Measurements from ENCODE around the gene PBX4. TPM values are rescaled to one million over a fixed set of nuclear protein-coding genes. Genes with fewer than 3 reads are reported as not detected.

Gene PBX4
- total and polyA plus RNA-seq, 12 donors: 0.28 to 6.3 (median 0.81) TPM; not detected in 4

- no peak overlapping the region for H3K27ac ChIP-seq
- H3K27me3 ChIP-seq: no peaks in the 10 kb centered on the region
- WGBS, 4 donors: 51 to 60% (median 57%) methylated on average over 8 of the region's 8 CpGs
- no peak for DNase-seq
- no peaks in the 10 kb centered on the region for H3K9me3 ChIP-seq (replicated peaks in 1 of 3)
- no peaks in the 10 kb centered on the region for H3K4me1 ChIP-seq (replicated peaks in 1 of 2)
- no peak for TF ChIP-seq POLR2A (IDR thresholded peaks at IDR 0.05)
- TF ChIP-seq, protein P1, sequence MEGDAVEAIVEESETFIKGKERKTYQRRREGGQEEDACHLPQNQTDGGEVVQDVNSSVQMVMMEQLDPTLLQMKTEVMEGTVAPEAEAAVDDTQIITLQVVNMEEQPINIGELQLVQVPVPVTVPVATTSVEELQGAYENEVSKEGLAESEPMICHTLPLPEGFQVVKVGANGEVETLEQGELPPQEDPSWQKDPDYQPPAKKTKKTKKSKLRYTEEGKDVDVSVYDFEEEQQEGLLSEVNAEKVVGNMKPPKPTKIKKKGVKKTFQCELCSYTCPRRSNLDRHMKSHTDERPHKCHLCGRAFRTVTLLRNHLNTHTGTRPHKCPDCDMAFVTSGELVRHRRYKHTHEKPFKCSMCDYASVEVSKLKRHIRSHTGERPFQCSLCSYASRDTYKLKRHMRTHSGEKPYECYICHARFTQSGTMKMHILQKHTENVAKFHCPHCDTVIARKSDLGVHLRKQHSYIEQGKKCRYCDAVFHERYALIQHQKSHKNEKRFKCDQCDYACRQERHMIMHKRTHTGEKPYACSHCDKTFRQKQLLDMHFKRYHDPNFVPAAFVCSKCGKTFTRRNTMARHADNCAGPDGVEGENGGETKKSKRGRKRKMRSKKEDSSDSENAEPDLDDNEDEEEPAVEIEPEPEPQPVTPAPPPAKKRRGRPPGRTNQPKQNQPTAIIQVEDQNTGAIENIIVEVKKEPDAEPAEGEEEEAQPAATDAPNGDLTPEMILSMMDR (IDR thresholded peaks at IDR 0.05): no peak
- intact Hi-C loops (cut with DNase I): no loop called here
- no peak overlapping the region for H3K4me3 ChIP-seq
- no peaks in the 10 kb centered on the region for H3K36me3 ChIP-seq (replicated peaks in 1 of 2)
These were observed 20.6 kb downstream of the PBX4 start for GRCh38 chr19:19597809-19598306.

GRCh38 chr19:19595171-19595701 is 23.3 kb downstream of the PBX4 start:
- no peaks in the 10 kb centered on the region for H3K9me3 ChIP-seq (replicated peaks in 1 of 3)
- 69 to 93% (median 79%) methylated on average over 3 to 8 of the region's 8 CpGs for WGBS, 4 donors
- no peak overlapping the region for H3K27ac ChIP-seq
- H3K36me3 ChIP-seq (replicated peaks in 1 of 2): no peaks in the 10 kb centered on the region
- TF ChIP-seq POLR2A (IDR thresholded peaks at IDR 0.05): no peak
- TF ChIP-seq, protein P1 (IDR thresholded peaks at IDR 0.05): no peak
- H3K27me3 ChIP-seq: no peaks in the 10 kb centered on the region
- intact Hi-C loops (cut with DNase I): no loop called here
- no peaks in the 10 kb centered on the region for H3K4me1 ChIP-seq (replicated peaks in 1 of 2)
- no peak for DNase-seq
- no peak overlapping the region for H3K4me3 ChIP-seq

GRCh38 chr19:19594381-19594780 is 24.1 kb downstream of the PBX4 start:
- H3K27me3 ChIP-seq: no peaks in the 10 kb centered on the region
- WGBS, 4 donors: 92 to 95% (median 95%) methylated on average over 4 of the region's 4 CpGs
- DNase-seq: no peak
- H3K4me1 ChIP-seq (replicated peaks in 1 of 2): no peaks in the 10 kb centered on the region
- H3K4me3 ChIP-seq: no peak overlapping the region
- no peak overlapping the region for H3K27ac ChIP-seq
- no peaks in the 10 kb centered on the region for H3K9me3 ChIP-seq (replicated peaks in 1 of 3)
- H3K36me3 ChIP-seq (replicated peaks in 1 of 2): no peaks in the 10 kb centered on the region
- intact Hi-C loops (cut with DNase I): no loop called here
- TF ChIP-seq, protein P1 (IDR thresholded peaks at IDR 0.05): no peak
- no peak for TF ChIP-seq POLR2A (IDR thresholded peaks at IDR 0.05)

GRCh38 chr19:19592690-19593089 is 25.8 kb downstream of the PBX4 start:
- Histone ChIP-seq H3K9me3 (replicated peaks in 1 of 3) (no peaks in the 10 kb centered on the region), H3K4me1 (replicated peaks in 1 of 2) (no peaks in the 10 kb centered on the region), H3K36me3 (replicated peaks in 1 of 2) (no peaks in the 10 kb centered on the region), H3K27ac (no peak overlapping the region), H3K4me3 (no peak overlapping the region), H3K27me3 (no peaks in the 10 kb centered on the region)
- WGBS, 4 donors: 90 to 98% (median 92%) methylated on average over 4 to 10 of the region's 10 CpGs
- TF ChIP-seq, protein P1 (IDR thresholded peaks at IDR 0.05): no peak
- no peak for TF ChIP-seq POLR2A (IDR thresholded peaks at IDR 0.05)
- intact Hi-C loops (cut with DNase I): no loop called here
- DNase-seq: no peak

Data from adrenal gland (tissue), 12 donors.